Activated gamma-delta T cell (primary cell): ENCODE data around the gene GNB3.

Source experiments
- DNase-seq: peaks from one replicate; lab custom pipeline; 2025; lab: John Stamatoyannopoulos, UW
- total RNA-seq, 2 donors: gene quantifications; one replicate each; lab custom pipeline; 2026; lab: John Stamatoyannopoulos, UW

The GNB3 gene
- 0.44 to 1.1 reads per million in 2 donors for total RNA-seq

GRCh38 chr12:6840761-6841515, at the start of gene GNB3:
Gene GNB3, plus strand, starts transcription at chr12:6840925. Its CDS starts 363 bp downstream, at chr12:6841288.
- no peak for DNase-seq

- DNase-seq = no peak
Measured at GRCh38 chr12:6791931-6792520, 48.7 kb upstream of the GNB3 start.

- DNase-seq = no peak
Measured at GRCh38 chr12:6792522-6793201, 48.1 kb upstream of the GNB3 start.

GRCh38 chr12:6795088-6795487, 45.6 kb upstream of the GNB3 start:
- DNase-seq = no peak

GRCh38 chr12:6796576-6796975, 44.1 kb upstream of the GNB3 start:
- DNase-seq = no peak

- DNase-seq = no peak
Measured at GRCh38 chr12:6799147-6799546, 41.6 kb upstream of the GNB3 start.

- no peak for DNase-seq
Measured at GRCh38 chr12:6807170-6807569, 33.6 kb upstream of the GNB3 start.

GRCh38 chr12:6809056-6809455, 31.7 kb upstream of the GNB3 start:
- no peak for DNase-seq

GRCh38 chr12:6810758-6811157, 30.0 kb upstream of the GNB3 start:
- no peak for DNase-seq

GRCh38 chr12:6813363-6813762, 27.4 kb upstream of the GNB3 start:
- no peak for DNase-seq

- DNase-seq = no peak
Measured at GRCh38 chr12:6816598-6816997, 24.1 kb upstream of the GNB3 start.

GRCh38 chr12:6817098-6817497, 23.6 kb upstream of the GNB3 start:
- DNase-seq = no peak

GRCh38 chr12:6817662-6818157, 23.0 kb upstream of the GNB3 start:
- DNase-seq = no peak

- no peak for DNase-seq
Measured at GRCh38 chr12:6818222-6818621, 22.5 kb upstream of the GNB3 start.

GRCh38 chr12:6818645-6819044, 22.1 kb upstream of the GNB3 start:
- DNase-seq = no peak

GRCh38 chr12:6819106-6820030, 21.4 kb upstream of the GNB3 start:
- DNase-seq = no peak

- no peak for DNase-seq
Measured at GRCh38 chr12:6820166-6820565, 20.6 kb upstream of the GNB3 start.

GRCh38 chr12:6821591-6822425, 18.9 kb upstream of the GNB3 start, which contains the start of gene GPR162:
Gene GPR162, plus strand, starts transcription at chr12:6821821. Its CDS starts 2,078 bp downstream, at chr12:6823899.
- no peak for DNase-seq

- DNase-seq = no peak
Measured at GRCh38 chr12:6822426-6823135, 18.1 kb upstream of the GNB3 start.
